ENCODE data around the gene HCCS.

The HCCS gene

GRCh38 chrX:11151799-11152559, 40.8 kb downstream of the HCCS start:
- no peak overlapping the region for H3K4me3 ChIP-seq (IDR thresholded peaks at IDR 0.05; ENCODE audit: insufficient read depth, low read depth, low read length)
- TF ChIP-seq CTCF (conservative IDR thresholded peaks at IDR 0.05; ENCODE audit: low read depth, low read length): no peak
- H3K4me2 ChIP-seq: no peak overlapping the region
- no peaks in the 10 kb centered on the region for H3K27me3 ChIP-seq (ENCODE audit: insufficient read depth, low read depth)
- H3K9ac ChIP-seq: no peak overlapping the region
- H3K27ac ChIP-seq: no peak overlapping the region
- no peaks in the 10 kb centered on the region for H3K79me2 ChIP-seq (ENCODE audit: insufficient read depth, low read depth)
- H3K36me3 ChIP-seq (ENCODE audit: insufficient read depth): no peaks in the 10 kb centered on the region
- no peaks in the 10 kb centered on the region for H4K20me1 ChIP-seq (ENCODE audit: insufficient read depth)
- no peak overlapping the region for H2AFZ ChIP-seq (ENCODE audit: low read depth)
- H3K4me1 ChIP-seq (ENCODE audit: low read depth, poor library complexity, severe bottlenecking): peaks cover 13% of the 10 kb centered on the region

DNA sequence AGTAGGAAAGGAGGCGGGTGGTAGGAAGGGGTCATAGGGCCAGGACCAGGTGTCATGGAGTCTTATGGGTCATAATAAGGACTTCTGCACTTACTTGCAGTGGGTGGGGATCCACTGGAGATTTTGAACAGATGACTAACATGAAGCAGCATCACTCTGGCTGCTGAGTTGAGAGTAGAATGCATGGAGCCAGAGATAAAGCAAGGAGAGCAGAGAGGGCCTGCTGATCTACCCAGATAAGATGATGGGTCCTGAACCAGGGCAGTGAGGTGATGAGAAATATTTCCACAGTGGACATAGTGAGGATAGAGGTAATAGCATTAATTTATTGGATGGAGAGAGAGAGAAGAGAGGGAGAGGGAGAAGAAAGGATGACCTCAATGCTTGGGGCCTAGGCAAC, 48.0 kb downstream of the HCCS start:
- H3K4me2 ChIP-seq: no peak overlapping the region
- no peak overlapping the region for H3K9ac ChIP-seq
- H2AFZ ChIP-seq (ENCODE audit: low read depth): no peak overlapping the region
- H3K4me3 ChIP-seq (IDR thresholded peaks at IDR 0.05; ENCODE audit: insufficient read depth, low read depth, low read length): no peak overlapping the region
- H3K36me3 ChIP-seq (ENCODE audit: insufficient read depth): no peaks in the 10 kb centered on the region
- H3K79me2 ChIP-seq (ENCODE audit: insufficient read depth, low read depth): no peaks in the 10 kb centered on the region
- no peak for TF ChIP-seq CTCF (conservative IDR thresholded peaks at IDR 0.05; ENCODE audit: low read depth, low read length)
- H4K20me1 ChIP-seq (ENCODE audit: insufficient read depth): no peaks in the 10 kb centered on the region
- H3K27me3 ChIP-seq (ENCODE audit: insufficient read depth, low read depth): no peaks in the 10 kb centered on the region
- no peak overlapping the region for H3K27ac ChIP-seq
- H3K4me1 ChIP-seq (ENCODE audit: low read depth, poor library complexity, severe bottlenecking): no peaks in the 10 kb centered on the region

DNA sequence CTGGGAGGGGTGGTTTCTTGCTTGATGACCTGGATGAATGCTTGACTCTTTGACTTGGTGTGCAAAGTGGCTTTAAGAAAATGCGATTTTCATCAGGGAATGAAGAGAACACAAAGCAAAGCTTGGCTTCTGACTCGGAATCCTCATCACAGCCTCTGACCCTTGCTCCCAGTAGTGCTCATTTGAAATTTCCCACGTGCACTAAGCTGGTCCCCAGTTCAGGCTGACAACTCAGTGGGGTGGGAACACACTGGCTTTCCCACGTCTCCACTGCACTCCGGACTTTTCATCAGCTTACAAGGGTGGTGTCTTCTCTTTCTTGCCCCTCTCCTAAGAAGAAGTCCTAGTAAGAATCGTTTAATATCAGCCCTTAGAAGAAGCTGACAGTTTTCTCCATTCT, 53.3 kb downstream of the HCCS start:
- no peaks in the 10 kb centered on the region for H3K36me3 ChIP-seq (ENCODE audit: insufficient read depth)
- no peaks in the 10 kb centered on the region for H3K79me2 ChIP-seq (ENCODE audit: insufficient read depth, low read depth)

GRCh38 chrX:11171956-11172355, 60.8 kb downstream of the HCCS start:
- Histone ChIP-seq H2AFZ (ENCODE audit: low read depth) (no peak overlapping the region), H4K20me1 (ENCODE audit: insufficient read depth) (no peaks in the 10 kb centered on the region), H3K4me1 (ENCODE audit: low read depth, poor library complexity, severe bottlenecking) (peaks cover 8% of the 10 kb centered on the region), H3K4me2 (no peak overlapping the region), H3K36me3 (ENCODE audit: insufficient read depth) (no peaks in the 10 kb centered on the region), H3K79me2 (ENCODE audit: insufficient read depth, low read depth) (no peaks in the 10 kb centered on the region), H3K4me3 (IDR thresholded peaks at IDR 0.05; ENCODE audit: insufficient read depth, low read depth, low read length) (no peak overlapping the region), H3K27me3 (ENCODE audit: insufficient read depth, low read depth) (no peaks in the 10 kb centered on the region), H3K9ac (no peak overlapping the region), H3K27ac (no peak overlapping the region)
- no peak for TF ChIP-seq CTCF (conservative IDR thresholded peaks at IDR 0.05; ENCODE audit: low read depth, low read length)

More for the DNA sequence above, 53.3 kb downstream of the HCCS start:
- Histone ChIP-seq H4K20me1 (ENCODE audit: insufficient read depth) (no peaks in the 10 kb centered on the region), H3K27me3 (ENCODE audit: insufficient read depth, low read depth) (no peaks in the 10 kb centered on the region), H2AFZ (ENCODE audit: low read depth) (no peak overlapping the region), H3K27ac (no peak overlapping the region), H3K4me1 (ENCODE audit: low read depth, poor library complexity, severe bottlenecking) (no peaks in the 10 kb centered on the region), H3K4me2 (no peak overlapping the region), H3K4me3 (IDR thresholded peaks at IDR 0.05; ENCODE audit: insufficient read depth, low read depth, low read length) (no peak overlapping the region), H3K9ac (no peak overlapping the region)
- no peak for TF ChIP-seq CTCF (conservative IDR thresholded peaks at IDR 0.05; ENCODE audit: low read depth, low read length)

All from KMS-11 (cell line).